Stimulated activated CD4-positive, alpha-beta T cell treated with anti-CD3 and anti-CD28 coated beads, Interleukin-1b, Interleukin-23, amount 100 ng/mL, for 24 hours (primary cell): ENCODE results near the gene PGLYRP1.

Source experiments
- DNase-seq, 4 experiments: peaks; one replicate each; pipeline ENCODE4 v3.0.0-alpha.2; 2020; ENCODE audit warnings: low read depth in 4 of 4, low spot score in 1 of 4

The PGLYRP1 gene, protein sequence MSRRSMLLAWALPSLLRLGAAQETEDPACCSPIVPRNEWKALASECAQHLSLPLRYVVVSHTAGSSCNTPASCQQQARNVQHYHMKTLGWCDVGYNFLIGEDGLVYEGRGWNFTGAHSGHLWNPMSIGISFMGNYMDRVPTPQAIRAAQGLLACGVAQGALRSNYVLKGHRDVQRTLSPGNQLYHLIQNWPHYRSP

DNA sequence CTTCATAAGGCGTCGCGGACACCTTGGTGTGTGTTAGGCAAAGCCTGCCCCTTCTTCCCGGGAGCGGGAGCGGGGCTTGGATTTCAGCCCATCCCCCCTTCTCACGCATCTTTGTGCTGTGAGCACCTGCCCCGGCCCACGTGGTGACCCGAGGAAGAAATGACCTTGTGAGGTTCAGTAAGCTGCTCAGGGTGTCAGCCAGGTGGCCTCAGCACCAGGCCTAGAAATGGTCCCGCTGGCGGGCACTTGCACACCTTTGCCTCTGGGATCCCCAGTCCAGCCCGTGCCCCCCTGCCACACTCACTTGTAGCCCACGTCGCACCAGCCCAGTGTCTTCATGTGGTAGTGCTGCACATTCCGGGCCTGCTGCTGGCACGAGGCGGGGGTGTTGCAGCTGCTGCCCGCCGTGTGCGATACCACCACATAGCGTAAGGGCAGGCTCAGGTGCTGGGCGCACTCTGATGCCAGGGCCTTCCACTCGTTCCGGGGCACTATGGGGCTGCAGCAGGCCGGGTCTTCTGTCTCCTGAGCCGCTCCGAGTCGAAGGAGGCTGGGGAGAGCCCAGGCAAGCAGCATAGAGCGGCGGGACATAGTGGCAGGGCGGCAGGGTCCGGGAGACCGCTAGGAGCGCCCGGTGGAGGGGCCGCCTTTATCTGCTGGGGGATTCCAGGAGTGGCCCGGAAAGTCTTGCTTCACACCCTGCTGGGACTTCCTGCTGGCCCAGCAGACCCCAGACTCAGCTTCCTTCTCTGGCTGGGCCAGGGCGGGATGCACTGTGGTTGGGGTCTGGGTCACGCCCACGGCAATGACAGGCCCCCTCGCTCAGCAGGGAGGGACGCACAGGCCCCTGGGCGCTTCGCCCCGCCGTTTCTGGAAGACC, at the start of gene PGLYRP1:
Gene PGLYRP1, minus strand, starts transcription at position 623 of the 880 bp plus-strand sequence. Its CDS starts 32 bp downstream, at position 591.
- no peak for DNase-seq

DNA sequence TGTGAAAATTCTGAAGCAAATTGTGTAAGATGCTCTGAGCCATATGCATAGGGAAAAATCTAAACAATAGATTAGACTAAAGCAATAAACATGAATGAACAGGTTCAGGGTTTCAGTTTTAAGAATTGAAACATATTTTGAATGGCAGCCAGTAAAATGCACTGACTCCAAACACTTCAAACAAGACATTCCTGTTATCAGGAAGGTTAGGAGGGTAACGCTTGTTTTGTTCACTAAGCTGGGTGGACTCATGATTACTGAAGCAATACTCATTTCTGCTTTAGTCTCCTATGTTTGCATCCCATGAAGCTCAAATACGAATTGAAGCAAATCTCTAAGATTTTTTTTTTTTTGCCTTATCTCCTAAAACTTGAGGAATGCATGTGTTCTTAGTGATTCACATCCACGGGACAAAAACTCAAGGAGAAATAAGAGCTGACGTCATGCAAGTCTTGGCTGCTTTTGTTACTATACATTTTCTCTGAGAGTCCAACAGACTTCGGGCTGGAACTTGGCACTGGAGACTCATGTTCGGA, 47.0 kb upstream of the PGLYRP1 start:
- no peak for DNase-seq

DNA sequence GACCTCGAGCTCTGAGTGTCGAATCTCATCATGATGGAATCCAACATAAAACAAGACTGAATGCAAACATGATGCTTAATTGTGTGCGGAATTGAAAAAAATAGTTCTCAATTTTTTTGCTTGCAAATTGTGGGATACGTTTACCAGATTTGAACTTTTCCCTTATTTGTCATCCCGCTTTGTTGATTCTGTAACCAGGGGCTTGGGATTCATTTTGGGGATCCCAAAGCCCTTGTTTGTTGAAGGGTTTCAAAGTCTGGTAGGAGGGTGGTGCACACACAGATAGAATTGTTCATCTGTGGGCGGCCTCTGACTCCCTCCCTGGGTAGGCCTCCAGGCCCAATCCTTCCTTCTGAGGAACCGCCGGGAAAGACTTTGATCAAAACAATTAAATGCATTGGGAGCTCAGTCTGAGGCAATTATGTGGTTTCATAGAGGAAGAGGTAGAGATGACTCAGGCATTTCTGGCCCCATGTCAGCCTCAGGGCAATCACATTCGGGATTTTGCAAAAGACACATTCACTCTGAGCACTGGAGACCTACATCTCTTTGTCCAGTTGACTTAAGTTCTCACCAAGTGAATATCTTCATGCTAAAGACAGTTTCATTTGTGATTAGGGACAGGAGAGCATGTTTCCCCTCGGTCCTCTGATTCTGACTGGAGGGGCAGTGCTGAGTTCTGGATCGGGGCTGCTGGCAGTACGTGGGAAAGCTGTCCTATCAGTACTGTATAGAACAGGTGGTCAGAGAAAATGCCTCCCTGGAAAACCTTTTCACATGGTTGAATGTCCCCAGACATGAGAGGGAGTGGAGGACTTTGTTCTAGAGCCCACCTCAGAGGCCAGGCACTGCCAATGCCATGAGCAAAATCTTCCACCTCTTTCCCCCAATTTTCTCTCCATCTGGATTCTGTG, 45.7 kb upstream of the PGLYRP1 start:
- no peak for DNase-seq

DNA sequence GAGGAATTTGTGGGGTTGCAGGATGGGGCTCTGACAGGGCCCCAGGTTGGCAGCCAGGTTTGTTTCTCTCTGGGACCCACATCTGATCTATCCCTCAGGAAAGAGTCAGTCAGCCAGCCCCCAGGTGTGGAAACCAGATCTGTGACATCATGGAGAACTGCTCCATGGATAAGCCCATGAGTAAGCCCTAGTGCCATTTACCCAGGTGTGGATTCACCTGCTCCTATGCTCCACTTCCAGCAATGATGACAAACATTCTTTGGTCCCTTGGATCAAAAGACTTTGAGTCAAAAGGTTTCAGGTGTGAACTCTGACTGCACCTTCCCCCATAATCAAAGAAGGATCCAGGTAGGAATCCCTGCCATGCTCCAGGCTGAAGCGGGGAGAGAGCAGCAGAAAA, 44.8 kb upstream of the PGLYRP1 start:
- DNase-seq: no peak

DNA sequence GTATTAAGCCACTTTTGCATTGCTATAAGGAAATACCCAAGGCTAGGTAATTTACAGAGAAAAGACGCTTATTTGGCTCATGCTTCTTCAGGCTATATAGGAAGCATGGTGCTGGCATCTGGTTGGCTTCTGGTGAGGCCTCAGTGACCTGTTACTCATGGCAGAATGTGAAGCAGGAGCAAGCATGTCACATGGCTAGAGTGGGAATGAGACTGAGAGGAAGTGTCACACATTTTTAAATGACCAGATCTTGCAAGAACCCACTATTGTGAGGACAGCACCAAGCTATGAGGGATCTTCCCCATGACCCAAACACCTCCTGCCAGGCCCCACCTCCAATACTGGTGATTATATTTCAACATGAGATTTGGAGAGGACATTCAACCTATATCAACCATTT, 43.6 kb upstream of the PGLYRP1 start:
- no peak for DNase-seq

DNA sequence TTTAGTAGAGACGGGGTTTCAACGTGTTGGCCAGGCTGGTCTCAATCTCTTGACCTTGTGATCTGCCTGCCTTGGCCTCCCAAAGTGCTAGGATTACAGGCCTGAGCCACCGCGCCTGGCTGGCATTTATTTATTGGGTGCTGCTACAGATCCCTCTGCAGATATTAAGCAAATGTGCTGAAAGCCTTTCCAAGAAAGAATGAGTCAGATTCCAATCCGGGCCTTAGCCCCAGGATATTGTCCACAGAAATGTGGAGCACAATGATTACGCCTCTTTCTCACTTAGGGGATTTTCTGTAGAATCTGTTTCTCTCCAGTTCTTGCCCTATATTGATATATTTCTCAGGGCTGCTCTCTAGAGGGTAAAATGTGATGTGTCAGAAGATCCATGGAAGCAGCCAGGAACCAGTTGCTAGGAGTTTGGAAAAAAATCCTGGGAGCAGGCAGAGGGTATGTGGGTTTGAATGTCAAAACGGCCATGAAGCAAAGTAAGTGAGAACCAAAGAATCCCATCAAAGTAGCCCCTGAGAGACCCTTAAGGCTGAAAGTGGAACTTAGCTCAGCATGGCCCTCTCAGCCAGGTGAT, 42.7 kb upstream of the PGLYRP1 start:
- DNase-seq: no peak

DNA sequence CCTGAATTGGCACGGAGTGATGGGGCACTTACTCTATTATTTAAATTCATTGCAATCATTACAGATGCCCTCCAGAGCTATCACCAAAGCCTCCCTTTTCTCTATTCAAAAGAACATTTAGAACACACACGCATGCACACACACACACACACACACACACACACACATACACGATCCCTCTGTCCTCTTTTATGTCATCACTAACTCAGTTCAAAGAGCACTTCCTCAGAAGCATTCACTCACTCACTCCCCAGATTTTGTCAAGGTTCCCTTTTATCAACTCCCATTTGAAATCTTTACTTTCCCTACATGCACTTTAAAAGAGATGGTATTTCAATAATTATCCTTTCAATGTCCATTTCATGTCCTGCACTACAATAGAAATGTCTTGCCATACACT, 40.3 kb upstream of the PGLYRP1 start:
- DNase-seq: no peak

DNA sequence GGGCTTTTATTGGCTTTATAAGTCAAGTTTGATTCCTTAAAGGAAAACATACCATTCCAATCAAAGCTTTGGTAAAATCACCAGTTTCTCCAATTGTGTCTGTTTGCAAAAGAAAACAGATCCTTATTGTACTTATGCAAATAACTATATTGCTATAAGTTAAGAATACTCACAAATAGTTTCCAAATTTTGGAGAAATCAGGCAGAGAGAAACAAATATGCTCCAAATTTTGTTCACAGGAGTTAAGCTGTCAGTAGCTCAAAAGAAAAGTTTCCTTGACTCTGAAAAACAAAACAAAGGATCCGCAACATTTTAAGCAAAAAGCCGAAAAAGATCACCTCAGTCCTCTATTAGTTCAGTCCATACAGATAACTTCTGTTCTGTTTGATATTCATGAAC, 37.2 kb upstream of the PGLYRP1 start:
- DNase-seq: no peak

DNA sequence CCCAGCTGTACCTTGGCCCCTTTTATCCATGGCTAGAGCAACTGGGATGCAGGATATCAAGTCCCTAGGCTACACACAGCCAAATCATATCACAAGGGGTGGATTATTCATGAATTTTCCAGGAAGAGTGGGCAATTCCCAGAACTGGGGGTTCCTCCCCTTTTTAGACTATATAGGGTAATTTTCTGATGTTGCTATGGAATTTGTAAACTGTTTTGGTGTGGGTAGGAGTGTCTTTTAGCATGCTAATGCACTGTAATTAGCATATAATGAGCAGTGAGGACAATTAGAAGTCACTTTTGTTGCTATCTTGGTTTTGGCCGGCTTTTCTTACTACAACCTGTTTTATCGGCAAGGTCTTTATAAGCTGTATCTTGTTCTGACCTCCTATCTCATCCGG, 35.9 kb upstream of the PGLYRP1 start:
- no peak for DNase-seq

DNA sequence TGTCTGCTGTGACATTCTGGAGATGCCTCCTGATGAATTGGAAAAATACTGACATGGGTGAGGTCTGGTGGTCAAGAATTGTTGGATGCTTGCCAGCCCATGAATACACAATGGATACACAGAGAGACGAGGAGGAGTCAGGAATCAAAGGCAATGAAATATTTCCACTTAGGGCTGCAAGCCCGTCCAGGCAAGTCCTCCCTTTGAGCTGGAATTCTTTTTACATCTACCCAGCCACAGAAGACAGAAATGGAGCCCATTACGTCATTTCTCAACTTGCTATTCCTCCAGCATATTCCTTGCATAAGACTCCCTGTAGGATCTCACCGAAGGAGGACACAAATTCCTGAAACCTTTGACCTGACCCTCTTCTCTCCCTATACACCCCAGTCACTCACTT, 33.7 kb upstream of the PGLYRP1 start:
- no peak for DNase-seq

DNA sequence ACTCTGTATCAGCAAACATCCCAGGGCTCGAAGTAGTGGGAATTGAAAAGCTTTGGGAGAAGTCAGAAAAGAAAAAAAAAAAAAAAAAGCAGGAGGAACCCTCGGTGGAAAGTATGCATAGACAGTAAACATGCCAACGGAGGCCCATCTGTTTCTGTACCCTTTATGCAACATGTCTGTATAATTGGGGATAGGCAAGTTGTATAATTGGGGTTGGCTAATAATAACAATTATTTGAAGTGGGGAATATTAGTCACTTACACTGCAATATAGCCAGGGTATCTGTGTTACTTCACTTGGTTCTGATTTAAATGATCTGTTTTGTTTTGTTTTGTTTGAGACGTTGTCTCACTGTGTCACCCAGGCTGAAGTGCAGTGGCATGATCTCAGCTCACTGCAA, 30.0 kb upstream of the PGLYRP1 start:
- DNase-seq: no peak

DNA sequence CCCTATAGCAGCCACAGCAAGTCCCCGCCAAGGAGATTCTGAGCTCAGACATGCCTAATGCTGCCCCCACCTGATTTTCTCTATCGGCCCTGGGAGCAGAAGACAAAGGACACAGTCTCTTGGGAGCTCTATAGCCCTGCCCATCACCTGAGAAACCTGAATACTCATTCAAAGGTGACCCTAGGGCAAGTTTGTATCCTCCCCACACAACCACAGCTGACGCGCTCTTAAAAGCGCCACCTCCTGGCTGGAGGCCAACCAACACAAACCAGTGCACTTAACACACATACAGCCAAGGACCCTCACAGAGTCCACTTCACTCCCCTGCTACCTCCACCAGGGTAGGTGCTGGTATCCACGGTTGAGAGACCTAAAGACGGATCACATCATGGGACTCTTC, 26.7 kb upstream of the PGLYRP1 start:
- no peak for DNase-seq

DNA sequence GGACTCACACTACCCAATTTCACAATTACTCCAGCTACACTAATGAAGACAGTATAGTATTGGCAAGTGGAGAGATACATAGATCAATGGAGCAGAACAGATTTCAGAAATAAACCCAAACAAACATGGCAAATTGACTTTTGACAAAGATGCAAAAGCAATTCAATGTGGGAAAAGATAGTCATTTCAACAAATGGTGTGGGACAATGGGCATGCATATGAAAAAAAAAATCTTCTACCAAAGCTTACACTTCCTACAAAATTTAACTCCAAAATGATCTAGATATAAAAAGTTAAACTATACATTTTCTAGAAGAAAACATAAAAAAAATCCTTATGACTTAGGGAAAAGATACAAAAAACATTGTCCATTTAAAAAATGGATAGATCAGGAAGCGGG, 20.7 kb upstream of the PGLYRP1 start:
- DNase-seq: no peak

DNA sequence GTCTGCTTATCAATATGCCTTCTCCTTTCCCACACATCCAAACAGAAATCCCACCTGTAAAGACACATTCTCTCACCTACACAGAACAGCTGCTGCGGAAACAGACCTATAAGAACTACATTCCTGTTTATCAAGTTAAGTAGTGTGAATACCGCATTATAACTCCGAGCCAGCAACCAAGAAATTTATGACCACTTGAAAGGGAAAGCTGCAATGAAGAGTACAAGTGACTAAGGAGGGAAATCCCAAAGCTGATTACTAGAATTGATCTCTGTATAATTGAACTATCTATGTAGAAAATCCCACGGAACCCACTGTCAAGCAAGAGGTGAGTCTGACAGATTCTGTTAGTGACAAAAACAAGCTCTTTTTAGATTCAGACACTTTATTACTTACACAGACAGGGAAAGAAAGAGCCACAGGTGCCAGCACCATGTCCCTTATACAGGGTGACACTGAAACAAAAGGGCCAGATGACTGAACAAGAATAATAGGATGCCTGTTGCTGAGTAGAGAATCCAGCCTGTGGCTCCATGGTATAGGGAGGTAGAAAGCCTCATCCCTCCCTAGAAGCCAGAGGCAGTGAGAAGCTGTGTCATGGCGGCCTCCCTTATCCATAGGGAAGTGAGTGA, 19.5 kb upstream of the PGLYRP1 start:
- DNase-seq: no peak

DNA sequence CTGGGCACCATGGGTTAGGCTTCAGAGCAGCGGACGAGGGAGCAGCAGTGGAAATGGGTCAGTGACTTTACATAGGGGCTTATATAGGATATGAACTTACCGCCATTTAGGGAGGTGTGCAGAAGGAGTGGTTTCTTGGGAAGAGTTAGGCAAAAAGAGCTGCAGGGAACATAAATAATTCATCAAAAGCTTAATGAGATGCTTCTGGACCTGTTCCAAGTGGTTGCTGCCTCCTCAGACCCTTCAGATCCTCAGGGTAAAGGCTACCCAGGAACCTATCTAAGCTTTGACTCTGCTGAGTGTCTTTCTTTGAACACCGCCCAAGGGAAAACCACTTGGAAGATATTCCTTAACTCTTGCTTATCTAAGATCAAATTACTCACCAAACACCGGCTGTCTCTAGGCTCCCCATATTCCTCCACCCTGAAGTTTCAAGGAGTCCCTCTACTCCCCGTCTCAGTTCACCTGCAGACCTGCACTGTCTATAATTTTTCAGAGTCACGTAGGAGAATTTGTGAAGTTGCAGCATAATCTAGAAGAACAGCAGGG, 18.2 kb upstream of the PGLYRP1 start, which contains the start of gene IGFL4:
Gene IGFL4, minus strand, starts transcription at position 51 of the 549 bp plus-strand sequence. Its CDS starts 40 bp downstream, at position 11.
- no peak for DNase-seq

DNA sequence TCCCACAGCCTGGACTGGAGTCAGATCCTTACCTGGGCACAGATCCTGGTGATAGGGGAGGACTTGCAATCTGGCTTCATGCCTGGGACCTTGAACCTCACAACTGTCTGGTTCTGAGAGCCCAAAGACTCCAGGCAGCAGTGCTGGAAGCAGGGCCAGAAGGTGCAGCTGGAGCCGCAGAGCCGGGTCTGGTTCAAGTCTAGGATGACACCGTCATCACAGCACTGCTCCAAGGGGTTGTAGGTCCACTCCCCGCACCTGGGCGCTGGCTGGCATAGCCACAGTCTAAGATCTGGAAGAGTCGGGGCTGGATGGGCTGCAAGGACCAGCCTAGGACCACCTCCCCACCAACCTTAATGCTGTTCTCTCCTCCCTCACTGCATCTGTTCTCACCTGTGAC, 17.3 kb upstream of the PGLYRP1 start:
- no peak for DNase-seq

DNA sequence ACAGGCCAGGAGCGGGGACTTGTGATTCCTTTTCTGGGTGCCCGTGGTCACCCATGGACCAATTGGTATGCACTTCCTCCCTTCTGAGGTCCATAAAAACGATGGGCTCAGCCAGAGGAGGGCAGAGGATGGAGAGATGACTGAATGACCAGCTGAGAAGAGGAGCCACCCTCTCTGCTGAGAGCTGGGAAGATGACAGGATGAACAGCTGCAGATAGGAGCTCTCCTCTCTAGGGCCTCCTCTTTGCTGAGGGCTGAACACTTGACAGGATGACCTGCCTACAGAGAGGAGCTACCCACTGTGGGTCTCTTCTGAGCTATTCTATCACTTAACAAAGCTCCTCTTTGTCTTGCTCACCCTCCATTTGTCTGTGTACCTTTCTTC, 13.9 kb upstream of the PGLYRP1 start:
- no peak for DNase-seq

DNA sequence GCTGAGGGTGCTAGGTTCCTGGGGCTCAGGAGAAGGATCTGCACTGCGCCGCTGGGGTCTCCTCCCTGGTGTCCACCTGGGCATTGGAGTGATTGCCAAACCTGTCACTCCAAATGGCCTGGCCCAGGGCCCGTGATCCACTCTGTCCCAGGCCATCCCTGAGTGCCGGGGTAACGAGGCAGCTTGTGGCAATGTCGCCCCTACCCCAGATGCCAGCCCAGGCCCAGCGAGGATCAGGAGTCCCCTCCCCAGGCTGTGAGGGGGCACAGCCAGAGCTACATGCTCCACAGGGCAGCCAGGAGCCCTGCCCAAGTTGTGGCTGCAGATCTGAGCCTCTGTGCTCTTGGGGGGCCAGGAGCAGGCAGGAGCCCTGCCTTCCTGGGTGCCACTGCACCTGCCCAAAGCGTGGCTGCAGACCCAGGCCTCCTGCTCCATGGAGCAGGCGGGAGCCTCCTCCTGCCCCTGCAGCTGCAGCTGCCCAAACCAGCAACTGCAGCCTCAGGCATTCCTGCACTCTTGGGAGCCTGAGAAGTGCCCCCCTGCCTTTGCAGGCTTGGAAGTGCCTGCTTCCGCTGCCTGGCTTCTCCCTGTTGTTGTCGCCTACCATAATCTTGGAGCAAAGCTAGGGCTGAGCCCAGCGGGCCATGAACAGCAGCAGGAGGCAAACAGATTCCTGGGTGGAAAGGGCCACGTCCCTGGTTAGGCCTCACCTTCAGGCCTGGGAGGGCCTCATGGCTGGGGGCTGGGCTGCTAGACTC, 13.3 kb upstream of the PGLYRP1 start:
- DNase-seq: no peak

DNA sequence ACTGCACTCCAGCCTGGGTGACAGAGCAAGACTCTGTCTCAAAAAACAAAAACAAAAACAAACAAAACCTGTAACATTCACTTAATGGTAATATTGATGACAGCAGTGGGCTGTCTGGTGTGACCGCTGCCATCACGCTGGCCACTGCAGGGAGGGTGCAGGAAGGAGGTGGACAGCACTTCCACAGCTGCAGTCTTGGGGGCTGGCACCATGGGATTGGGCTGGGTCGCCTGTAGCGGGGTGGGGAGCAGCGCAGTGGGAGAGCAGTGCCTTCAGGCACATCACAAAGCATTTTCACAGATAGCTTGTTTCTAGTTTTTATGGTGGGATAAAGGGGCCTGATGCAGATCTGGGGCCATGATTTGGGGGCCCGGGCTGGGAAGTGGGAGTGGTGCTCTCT, 12.7 kb upstream of the PGLYRP1 start:
- no peak for DNase-seq
